ENCODE results near the gene GPR15LG.

- no peak for TF ChIP-seq CTCF (IDR thresholded peaks at IDR 0.05)
- no peak for TF ChIP-seq ZFX (IDR thresholded peaks at IDR 0.05; ENCODE audit: borderline replicate concordance)
These were observed 21.6 kb downstream of the GPR15LG start for GRCh38 chr10:84195044-84195830.
